ENCODE results near the gene TCF19.

The TCF19 gene

GRCh38 chr6:31126396-31127175 lies 31.8 kb upstream of the TCF19 start:
- in situ Hi-C loops (cut with MboI; ENCODE audit: low pct_unique_long_range_greater_than_20kb, low sequenced_read_pairs) = no loop called here
- DNase-seq = no peak

GRCh38 chr6:31128093-31128676 lies 30.2 kb upstream of the TCF19 start:
- DNase-seq = peak; percentile 60

GRCh38 chr6:31129130-31129529 lies 29.3 kb upstream of the TCF19 start:
- in situ Hi-C loops (cut with MboI; ENCODE audit: low pct_unique_long_range_greater_than_20kb, low sequenced_read_pairs) = no loop called here
- no peak for DNase-seq

More at GRCh38 chr6:31128093-31128676, 30.2 kb upstream of the TCF19 start:
- in situ Hi-C loops (cut with MboI; ENCODE audit: low pct_unique_long_range_greater_than_20kb, low sequenced_read_pairs) = no loop called here

- in situ Hi-C loops (cut with MboI; ENCODE audit: low pct_unique_long_range_greater_than_20kb, low sequenced_read_pairs) = no loop called here
- no peak for DNase-seq
Measured at GRCh38 chr6:31130751-31131150, 27.6 kb upstream of the TCF19 start.

GRCh38 chr6:31131595-31131994 lies 26.8 kb upstream of the TCF19 start:
- in situ Hi-C loops (cut with MboI; ENCODE audit: low pct_unique_long_range_greater_than_20kb, low sequenced_read_pairs) = no loop called here
- DNase-seq = no peak

GRCh38 chr6:31132806-31133205 lies 25.6 kb upstream of the TCF19 start:
- in situ Hi-C loops (cut with MboI; ENCODE audit: low pct_unique_long_range_greater_than_20kb, low sequenced_read_pairs) = no loop called here

GRCh38 chr6:31135710-31136109 lies 22.7 kb upstream of the TCF19 start:
- no peak for DNase-seq

More at GRCh38 chr6:31132806-31133205, 25.6 kb upstream of the TCF19 start:
- DNase-seq = no peak

GRCh38 chr6:31138982-31139381 lies 19.4 kb upstream of the TCF19 start, which contains the start of gene PSORS1C2:
Gene PSORS1C2 (minus strand): TSS chr6:31139066. CDS start chr6:31139026, 40 bp downstream.
- in situ Hi-C loops (cut with MboI; ENCODE audit: low pct_unique_long_range_greater_than_20kb, low sequenced_read_pairs) = no loop called here
- DNase-seq = no peak

More at GRCh38 chr6:31135710-31136109, 22.7 kb upstream of the TCF19 start:
- in situ Hi-C loops (cut with MboI; ENCODE audit: low pct_unique_long_range_greater_than_20kb, low sequenced_read_pairs) = no loop called here

GRCh38 chr6:31139599-31139998 lies 18.8 kb upstream of the TCF19 start:
- no peak for DNase-seq
- in situ Hi-C loops (cut with MboI; ENCODE audit: low pct_unique_long_range_greater_than_20kb, low sequenced_read_pairs) = no loop called here

- in situ Hi-C loops (cut with MboI; ENCODE audit: low pct_unique_long_range_greater_than_20kb, low sequenced_read_pairs) = no loop called here
- no peak for DNase-seq
Measured at GRCh38 chr6:31140643-31141042, 17.7 kb upstream of the TCF19 start.

GRCh38 chr6:31142361-31142761 lies 16.0 kb upstream of the TCF19 start:
- in situ Hi-C loops (cut with MboI; ENCODE audit: low pct_unique_long_range_greater_than_20kb, low sequenced_read_pairs) = no loop called here
- no peak for DNase-seq

- DNase-seq = no peak
- in situ Hi-C loops (cut with MboI; ENCODE audit: low pct_unique_long_range_greater_than_20kb, low sequenced_read_pairs) = no loop called here
Measured at GRCh38 chr6:31143148-31143547, 15.2 kb upstream of the TCF19 start.

- DNase-seq = no peak
- in situ Hi-C loops (cut with MboI; ENCODE audit: low pct_unique_long_range_greater_than_20kb, low sequenced_read_pairs) = no loop called here
Measured at GRCh38 chr6:31144296-31144969, 14.0 kb upstream of the TCF19 start.

- in situ Hi-C loops (cut with MboI; ENCODE audit: low pct_unique_long_range_greater_than_20kb, low sequenced_read_pairs) = no loop called here
- DNase-seq = no peak
Measured at GRCh38 chr6:31144970-31145340, 13.4 kb upstream of the TCF19 start.

- no peak for DNase-seq
- in situ Hi-C loops (cut with MboI; ENCODE audit: low pct_unique_long_range_greater_than_20kb, low sequenced_read_pairs) = no loop called here
Measured at GRCh38 chr6:31145386-31145785, 13.0 kb upstream of the TCF19 start.

- in situ Hi-C loops (cut with MboI; ENCODE audit: low pct_unique_long_range_greater_than_20kb, low sequenced_read_pairs) = no loop called here
- no peak for DNase-seq
Measured at GRCh38 chr6:31149827-31150447, 8.5 kb upstream of the TCF19 start.

GRCh38 chr6:31152781-31153180 lies 5.6 kb upstream of the TCF19 start:
- in situ Hi-C loops (cut with MboI; ENCODE audit: low pct_unique_long_range_greater_than_20kb, low sequenced_read_pairs) = no loop called here
- DNase-seq = no peak

- DNase-seq = no peak
- in situ Hi-C loops (cut with MboI; ENCODE audit: low pct_unique_long_range_greater_than_20kb, low sequenced_read_pairs) = no loop called here
Measured at GRCh38 chr6:31154436-31154835, 4.0 kb upstream of the TCF19 start.

GRCh38 chr6:31156641-31157040 lies 1.7 kb upstream of the TCF19 start:
- no peak for DNase-seq
- in situ Hi-C loops (cut with MboI; ENCODE audit: low pct_unique_long_range_greater_than_20kb, low sequenced_read_pairs) = no loop called here

Measured in KBM-7 (cell line).